ENCODE data around the gene DDX24.

The DDX24 gene

DNA sequence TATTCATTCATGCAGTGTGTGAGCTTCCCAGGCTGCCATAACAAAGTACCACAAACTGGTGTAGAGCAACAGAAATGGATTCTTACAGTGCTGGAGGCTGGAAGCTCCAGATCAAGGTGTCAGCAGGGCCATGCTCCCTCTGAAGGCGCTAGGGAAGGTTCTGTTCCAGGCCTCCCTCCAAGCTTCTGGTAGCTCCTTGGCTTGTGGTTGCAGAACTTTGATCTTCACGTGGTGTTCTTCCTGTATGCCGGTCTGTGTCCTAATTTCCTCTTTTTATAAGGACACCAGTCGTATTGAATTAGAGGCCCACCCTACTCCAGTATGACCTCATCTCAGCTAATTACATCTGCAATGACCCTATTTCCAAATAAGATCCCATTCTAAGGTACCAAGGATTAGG lies 51.7 kb downstream of the DDX24 start:
- DNase-seq, result no peak

DNA sequence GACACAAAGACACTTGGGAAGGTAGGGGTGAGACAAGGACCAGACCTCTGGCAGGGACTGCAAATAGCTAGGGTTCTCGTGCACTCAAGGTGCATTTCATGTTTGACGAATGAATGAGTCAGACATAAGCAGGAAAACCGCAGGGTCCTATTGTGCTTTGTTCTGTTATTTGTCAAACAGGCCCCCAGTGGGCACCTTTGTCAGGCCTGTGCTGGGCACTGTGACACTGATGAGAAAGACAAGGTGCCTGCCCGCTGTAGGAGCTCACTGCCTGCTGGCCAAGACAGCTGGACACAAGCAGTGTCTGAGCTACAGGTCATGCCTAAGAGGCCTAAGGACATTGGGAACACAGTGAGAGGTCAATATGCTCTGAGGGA lies 52.6 kb downstream of the DDX24 start:
- peak; percentile 38 for DNase-seq

DNA sequence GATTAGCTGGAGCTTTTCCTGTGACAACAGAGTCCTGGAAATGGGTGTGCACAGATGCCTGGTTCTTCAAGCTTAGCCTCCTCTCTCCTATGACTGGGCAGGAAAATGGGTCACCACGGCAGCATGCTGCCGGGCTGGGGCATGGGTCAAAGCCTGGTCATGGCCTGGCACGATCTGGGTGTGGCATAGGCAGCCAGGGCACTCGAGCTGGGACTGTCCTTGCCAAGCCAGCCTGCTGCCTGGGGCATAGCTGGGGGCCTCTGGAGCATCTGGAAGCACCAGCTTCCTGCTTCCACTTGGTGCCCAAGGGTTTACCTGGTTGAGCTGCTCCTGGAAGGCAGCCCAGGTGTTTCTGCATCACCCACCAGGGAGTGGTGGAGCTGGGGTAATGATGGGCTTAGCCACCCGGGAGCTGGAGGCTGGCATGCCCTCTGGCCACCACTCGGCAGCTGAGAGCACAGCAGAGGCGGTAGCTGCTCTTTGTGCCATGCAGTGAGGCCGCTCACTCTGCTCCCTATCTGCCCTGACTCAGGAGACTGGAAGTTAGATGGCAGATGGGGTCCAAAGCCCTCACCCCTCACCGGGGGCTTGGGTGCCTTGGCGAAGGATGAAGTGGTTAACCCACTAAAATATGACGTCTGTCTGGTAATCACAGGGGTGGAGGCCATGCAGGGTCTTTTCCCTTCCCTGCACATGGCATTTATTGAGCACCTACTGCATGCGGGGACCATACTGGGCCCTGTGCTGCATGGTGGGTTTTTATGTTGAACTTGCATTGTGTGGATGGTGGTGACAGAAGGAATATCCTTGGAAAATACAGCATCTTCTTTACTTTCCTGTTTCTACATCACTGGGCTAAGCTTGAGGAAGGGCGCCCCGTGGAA lies 53.2 kb downstream of the DDX24 start:
- no peak for DNase-seq

DNA sequence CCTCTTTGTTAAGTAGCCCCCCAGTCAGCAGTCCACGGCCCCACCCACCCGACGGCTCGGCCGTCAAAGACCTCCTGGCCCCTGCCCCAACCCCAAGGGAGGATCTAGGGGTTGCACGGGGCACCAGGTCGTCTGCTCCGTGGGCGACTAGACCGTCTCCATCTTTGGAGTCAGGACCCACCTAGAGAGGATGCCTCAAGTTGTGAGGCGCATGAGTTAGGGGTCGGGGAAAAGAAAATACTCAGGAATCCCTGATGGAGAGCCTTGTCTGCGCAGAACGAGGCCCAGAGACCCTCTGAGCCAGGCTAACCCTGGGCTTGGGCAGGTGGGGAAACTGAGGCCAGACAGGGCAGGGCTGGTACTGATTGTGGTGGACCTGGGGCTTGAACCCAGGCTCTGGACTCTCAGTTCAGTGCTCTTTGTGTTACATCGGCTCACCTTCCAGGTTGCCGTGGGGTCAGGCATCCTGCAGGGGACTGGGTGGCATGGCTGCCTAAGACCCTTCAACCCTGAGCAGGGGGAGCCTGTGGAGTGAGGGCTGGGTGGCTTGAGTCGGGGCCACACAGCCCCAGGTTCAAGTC lies 54.0 kb downstream of the DDX24 start:
- no peak for DNase-seq

DNA sequence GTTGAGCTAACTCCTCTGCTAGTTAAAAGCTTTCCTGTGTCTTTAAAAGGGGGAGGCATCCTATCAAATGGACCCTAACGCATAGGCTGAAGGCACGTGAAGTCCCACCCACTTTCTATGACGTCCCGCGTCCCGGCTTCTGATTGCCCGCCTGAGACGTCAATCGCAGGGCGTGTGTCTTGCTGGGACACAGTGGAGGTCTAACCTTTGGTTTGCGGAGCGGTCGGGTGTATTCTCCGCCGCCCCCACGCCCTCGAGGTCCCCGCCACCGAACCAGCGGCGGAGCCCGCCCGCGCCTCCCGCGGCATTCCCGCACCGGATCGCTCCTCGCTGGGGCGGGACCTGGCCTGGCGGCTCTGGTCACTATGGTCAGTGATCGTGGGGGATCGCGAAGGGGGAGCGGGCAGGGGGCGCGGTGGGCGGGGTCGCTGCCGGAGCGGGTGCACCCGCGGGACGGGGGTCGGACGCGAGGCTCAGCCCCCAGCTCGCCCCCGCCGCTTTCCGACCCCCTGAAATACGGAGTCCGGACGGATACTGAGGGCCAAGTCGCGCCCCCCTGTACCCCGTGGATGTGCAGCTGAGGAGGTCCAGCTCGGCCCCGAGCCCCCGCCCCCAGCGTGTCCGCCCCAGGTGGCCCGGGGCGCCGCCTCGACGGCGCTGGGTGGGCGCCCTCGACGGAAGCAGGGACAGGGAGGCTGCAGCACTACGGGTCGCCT lies 54.7 kb downstream of the DDX24 start, which contains the start of gene OTUB2:
Gene OTUB2 (plus strand): TSS at position 168 of the 716 bp plus-strand sequence. CDS start 198 bp downstream, at position 366.
- peak; percentile 96 for DNase-seq

DNA sequence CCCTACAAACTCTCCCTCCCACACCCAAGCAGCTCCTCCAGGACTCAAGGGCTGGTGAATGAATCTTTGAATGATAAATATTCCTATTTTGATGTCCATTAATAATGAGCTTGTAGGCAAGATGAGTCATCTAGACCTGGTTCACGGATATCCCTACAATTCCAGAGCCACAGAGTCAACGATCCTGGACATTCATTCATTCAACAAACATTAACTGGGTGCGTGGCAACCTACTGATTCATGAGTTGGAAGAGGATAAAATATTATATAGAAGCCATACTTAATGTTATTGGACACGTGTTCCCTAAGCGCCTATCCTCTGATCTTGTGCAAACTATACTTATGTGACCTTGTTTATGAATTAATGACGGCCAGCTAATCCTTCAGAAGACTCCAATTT lies 55.3 kb downstream of the DDX24 start:
- no peak for DNase-seq

DNA sequence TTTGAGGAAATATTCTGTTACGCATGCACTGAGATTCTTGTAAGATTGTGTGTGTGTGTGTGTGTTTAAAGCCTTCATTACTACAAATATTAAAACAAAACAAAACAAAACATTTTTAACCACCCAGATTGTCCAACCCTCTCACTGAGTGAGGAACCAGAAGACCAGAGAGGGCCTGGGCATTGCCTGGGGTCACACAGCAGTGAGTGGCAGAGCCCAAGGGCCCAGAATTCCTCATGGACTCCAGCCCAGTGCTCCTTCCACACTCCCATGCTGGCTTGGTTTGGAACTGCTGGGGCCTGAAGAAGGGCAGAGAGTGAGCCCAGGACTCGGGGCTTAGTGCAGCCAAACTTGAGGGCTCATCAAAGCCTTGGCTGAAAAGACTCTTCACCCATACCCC lies 56.5 kb downstream of the DDX24 start:
- no peak for DNase-seq

DNA sequence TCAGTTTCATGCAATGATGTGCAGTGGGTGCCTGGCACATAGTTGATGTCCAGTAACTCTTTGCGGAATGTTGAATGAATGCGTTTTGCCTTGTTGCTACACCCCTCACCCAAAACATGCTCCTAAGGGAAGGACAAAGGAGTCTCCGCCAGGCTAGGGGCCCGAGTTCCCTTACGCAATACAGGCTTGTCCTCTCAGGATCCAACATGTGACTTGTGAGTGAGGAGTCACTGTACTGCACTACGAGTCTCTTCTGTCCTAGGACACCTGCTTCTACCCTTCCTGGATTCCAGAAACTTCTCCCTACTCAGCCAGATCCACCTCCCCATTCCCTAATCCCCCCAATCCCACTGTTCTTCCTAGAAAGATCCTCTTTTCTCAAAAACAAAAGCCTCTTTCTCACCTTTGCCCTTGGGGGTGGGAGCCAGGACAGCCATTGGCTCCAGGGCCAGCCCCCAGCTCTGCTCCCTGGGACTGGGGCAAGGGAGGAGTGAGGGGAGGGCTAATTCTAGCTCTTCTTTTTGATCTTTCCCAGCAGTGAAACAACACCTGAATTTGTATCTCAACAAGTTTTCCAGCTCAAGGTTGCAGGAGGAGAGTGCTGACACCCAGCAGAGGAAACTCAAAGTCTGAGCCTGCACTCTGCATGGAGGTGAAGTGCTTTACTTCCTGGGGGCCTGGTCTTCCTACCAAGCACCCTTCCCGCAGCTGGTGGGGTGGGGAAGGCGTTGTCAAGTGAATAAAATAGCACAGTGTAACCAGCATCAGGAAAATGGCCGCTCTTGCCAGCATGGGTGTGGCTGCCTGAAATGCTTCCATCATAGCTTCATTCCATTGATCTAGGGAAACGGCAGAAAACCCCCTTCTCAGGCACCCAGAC lies 58.2 kb downstream of the DDX24 start:
- no peak for DNase-seq

DNA sequence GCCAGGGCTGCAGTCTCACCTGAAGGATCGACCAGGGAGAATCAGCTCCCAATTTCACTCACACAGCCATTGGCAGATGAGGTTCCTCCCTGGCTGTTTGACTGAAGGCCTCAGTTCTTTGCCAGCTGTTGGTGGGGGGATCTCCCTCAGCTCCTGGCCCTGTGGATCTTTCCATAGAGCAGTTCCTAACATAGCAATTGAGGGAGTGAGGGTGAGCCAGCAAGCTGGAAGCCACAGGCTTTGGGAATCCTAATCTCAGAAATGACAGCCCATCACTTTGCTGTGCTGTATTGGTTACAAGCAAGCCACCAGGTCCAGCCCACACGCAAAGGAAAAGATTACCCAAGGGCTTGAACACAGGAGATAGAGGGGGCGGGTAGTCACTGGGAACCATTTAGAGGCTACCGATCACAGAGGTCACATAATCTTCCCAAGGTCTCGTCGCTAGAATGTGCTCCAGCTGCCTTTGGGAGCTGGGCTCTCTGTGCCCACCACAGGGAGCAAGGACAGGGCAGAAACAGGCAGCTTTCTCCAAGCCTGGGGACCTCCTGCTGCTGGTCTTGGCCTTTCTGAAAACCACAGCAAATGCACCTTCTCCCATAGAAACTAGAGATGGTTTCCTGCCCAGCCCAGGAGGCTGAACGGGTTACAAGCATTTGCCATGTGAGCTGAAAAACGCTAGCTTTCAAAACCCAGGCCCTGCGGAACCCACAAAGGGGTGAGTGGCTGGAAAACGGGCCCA lies 59.4 kb downstream of the DDX24 start:
- no peak for DNase-seq

DNA sequence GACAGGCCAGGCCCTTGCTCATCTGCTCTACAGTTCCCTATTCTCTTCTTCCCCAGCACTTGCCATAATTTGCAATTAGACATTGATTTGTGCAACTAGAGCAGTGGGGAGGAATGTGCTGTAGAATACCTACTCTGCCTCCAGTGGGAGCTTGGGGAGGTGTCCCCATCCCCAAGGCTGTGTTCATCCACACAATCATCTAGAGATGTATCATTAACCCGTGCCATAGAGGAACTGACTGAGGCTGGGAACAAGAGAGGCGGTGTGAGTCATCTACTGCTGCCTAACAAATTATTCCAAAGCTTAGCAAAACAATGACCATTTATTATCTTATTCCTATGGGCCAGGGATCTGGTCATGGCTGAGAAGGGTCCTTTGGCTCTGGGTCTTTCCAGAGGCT lies 60.0 kb downstream of the DDX24 start:
- DNase-seq, result no peak

DNA sequence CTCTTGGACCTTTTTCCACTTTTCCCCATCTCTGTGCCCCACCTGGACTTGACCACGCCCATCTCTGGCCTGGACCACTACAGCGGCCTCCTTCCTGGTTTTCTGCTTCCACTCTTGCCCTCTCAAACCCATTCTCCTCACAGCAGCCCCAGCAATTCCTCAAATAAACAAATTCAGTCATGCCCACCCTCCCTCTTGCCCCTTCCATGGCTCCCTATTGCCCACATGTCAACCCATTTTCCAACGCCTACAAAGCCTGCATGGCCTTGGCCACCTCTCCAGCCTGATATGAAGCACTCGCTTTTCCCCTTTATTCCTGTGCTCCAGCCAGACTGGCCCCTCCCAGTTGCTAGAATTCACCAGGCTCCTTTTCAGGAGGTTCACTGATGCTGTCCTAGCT lies 60.7 kb downstream of the DDX24 start:
- DNase-seq, result no peak

DNA sequence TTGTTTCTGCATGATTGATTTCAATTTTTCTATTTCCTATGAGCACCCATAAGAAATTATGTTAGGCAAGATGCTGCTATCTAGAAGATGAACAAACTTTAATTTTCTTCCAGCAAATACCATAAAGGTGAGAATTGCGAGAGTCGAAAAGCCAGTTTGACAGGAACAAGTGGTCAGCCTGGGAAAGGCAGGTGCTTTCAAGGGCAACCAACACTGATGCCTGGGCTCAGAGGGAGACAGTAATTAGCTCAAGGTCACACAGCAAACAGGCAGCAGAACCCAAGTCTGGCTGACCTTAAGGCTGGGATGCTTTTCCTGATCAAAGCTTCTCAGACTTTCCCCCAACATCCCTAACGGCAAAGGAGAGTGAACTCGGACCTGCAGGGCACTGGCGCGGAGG lies 61.7 kb downstream of the DDX24 start:
- DNase-seq, result no peak

DNA sequence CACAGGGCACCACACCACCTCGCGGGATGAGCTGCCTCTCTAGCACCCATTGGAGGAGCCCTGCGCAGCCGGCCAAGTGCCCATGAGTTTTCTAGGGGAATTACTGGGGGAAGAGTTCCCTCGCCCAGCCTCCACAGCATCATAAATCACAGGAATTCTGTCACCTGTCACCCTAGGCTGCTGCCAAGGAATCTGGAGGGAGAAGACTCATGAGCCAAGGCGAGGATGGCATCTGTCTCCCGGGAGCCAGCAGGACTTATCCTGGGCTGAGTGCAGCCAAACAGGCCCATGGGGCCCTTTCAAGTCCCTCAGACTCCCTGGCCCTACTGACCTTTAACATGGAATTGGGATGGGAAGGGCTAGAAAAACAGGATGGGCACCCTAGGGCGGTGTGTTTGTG lies 62.7 kb downstream of the DDX24 start:
- DNase-seq, result no peak

DNA sequence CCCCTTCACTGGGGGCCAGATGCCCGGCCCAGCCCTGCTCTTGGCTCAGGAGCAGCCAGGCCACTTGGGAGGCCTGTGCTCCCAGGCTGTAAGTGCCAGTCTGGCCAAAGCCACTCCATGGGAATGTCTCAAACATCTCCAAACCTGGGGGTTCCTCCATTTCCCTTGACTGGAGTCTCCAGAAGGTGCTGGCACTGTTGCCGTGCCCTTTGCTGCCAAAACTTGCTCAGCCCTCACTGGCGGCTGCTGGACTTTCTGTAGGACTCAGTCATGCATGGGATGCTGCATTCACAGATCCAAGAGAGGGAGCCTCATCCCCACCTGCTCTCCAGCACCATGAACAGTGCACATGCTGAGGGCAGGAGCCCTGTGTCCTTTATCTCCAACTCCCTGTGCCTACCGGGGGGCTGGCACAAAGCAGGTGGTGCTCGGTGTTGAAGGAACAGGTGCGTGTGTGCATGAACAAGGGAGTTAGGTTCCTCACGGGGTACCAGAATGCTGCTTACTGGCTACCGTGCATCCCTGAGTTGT lies 64.5 kb downstream of the DDX24 start:
- no peak for DNase-seq

DNA sequence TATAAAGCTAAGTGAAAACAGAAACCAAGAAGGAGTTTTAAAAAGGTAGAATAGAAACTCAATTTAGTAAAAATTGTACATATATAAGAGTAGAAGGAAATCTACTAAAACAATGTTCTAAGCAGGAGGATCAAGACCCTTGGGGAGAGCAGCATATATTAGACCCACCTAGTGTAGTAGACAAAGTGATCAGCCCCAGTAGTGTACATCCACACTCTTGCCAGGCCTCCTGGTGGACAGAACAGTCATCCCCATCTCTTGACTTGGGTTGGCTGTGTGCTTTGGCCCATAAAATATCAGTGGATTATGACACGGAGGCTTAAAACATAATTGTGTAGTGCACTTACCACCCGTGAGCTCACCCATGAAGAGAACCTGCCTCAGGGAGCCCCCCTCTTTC lies 65.8 kb downstream of the DDX24 start:
- no peak for DNase-seq

DNA sequence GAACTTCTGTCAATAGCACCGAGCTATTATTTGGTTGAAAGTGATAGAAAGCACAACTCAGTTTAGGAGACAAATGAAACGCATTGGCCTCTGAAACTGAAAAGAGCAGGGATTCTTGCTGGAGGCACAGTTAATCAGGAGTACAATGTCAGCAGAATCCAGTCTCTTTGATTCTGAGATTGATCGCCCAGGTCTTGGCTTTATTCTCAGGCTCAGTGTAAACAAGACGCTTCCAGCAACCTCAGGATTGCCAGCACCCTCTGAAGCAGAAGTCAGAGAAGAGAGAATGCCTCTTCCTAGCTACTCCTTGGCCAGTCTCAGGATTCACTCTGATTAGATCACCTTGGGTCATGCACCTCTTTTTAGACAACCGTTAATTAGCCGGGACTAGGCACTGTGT lies 66.6 kb downstream of the DDX24 start:
- no peak for DNase-seq

DNA sequence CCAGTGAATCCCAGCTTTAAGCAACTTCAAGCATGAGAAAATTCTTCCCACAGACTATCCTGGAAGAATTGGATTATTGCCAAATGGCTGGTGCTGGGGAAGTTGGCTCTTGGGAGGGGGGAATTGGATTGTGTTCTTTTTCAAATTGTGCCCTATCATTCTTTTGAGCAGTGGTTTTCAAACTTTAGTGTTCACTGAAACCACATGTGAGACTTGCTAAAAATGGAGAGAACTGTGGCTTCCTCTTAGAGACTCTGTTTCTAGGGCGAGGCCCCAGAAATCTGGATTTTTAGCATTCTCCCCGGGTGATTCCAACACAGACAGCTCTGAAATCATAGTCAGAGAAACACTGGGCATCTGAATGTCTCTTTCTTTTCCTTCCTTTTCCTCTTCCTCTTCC lies 69.2 kb downstream of the DDX24 start:
- no peak for DNase-seq

DNA sequence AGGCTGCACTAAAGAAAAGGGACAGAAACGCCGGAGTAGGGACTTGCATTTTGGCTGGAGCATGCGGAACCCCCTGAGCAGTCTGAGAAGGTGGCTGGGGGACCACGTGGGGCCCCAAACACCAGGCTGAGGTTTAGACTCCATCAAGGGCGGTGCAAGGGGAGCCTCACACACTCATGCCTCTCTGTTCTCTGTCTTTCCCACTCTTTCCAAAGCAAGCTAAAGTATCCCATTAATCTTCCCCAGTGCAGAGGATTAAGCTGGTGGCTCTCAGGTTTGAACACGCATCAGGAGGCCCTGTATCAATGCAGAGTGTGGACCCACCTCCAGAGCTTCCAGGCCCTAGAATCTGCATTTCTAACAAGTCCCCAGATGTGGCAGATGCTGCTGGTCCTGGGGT lies 70.4 kb downstream of the DDX24 start:
- no peak for DNase-seq

DNA sequence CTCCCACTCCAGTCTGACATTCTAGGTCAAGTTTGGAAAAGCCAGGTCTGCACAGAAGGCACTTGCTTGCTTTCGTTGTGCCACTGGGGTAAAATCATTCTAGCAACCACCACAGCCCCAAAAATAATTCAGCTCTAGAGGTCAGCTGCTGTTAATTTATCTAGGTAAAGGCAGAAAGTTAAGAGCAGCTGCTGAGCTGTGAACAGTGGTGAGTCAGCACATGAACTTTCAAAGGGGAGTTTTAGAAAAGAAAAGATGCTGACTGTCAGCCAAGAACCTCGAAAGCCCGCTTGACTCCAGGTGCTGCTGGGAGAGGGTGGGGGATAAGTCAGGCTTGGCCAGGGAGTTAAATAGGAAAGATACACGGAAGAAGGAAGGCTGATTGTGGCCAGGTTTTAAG lies 71.2 kb downstream of the DDX24 start:
- DNase-seq, result no peak

DNA sequence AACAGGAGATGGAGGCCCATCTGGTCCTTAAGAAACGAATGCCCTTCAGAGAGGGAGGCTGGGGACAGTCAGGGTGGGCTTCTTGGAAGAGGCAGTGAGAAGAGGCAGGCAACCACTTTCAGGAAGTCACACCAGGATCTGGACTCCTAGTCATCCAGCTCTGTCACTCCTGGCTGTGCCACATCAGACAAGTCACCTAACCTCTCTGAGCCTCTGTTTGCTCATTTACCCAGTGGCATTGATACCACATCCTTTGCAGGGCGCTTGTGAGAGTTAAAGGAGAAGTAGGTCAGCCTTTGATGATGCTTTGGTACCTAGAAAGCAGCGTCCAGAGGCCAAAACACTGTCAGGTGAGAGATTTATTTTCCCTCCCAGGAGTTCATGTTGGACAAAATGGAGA lies 72.8 kb downstream of the DDX24 start:
- DNase-seq, result no peak

DNA sequence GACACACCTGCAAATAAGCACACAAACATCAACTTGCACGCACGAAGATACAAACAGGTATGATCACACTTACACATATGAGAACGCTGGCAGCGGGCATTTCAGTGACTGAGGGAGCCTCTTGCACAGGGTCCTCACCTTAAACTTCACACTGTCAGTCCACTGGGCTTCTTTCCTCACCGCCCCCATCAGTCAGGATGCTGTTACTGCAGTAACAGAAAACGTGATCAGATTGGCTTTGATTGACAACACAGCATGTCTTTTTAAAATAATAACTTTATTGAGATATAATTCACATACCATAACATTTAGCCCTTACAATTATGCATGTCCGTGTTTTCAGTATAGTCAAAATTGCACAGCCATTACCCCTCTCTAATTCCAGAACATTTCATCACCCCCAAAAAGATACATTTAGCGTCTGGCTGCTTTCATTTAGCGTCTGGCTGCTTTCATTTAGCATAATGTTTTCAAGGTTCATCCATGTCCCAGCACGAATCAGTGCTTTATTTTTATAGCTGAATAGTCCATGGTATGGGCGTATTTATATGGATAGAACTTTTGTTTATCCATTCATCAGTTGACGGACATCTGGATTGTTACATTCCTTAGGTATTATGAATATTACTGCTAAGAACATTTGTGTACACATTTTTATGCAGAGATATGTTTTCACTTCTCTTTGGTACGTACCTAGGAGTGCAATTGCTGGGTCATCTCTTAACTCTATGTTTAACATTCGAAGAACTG lies 75.5 kb downstream of the DDX24 start:
- DNase-seq, result no peak
